HG03039 (cell line): ENCODE measurements around the gene TFRC.
"Not testable (repeated sequence)": the region's sequence is repeated elsewhere in the genome, so short reads cannot be mapped to it uniquely, and the experiment has no call there.

Experiments
- ATAC-seq: cut with Tn5 transposase; IDR thresholded peaks from one replicate; pipeline ENCODE4 v1.9.1; 2021; ENCODE audit warnings: mild to moderate bottlenecking, moderate library complexity; ENCODE audit not compliant: unreplicated experiment

The TFRC gene

DNA sequence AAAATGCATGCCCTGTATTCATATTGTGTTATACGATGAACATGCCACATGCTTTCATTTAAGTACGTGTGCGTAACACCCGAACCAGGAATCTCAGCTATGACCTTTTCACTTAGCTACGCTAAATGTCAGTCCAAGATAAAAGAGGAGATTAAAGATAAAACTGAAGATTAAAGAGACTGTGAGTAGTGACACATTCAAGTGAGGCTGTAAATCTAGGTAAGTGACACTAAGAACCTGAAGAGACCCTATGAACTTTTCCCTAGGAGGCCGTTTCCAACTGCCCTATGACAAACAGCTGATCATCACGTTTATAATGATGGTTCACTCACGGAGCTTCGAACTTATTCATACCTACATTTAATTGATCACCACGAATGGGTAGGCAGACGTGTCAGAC, 32.2 kb downstream of the TFRC start:
- no peak for ATAC-seq

- ATAC-seq: no peak
Observed at GRCh38 chr3:196048922-196049598, 32.8 kb downstream of the TFRC start.

DNA sequence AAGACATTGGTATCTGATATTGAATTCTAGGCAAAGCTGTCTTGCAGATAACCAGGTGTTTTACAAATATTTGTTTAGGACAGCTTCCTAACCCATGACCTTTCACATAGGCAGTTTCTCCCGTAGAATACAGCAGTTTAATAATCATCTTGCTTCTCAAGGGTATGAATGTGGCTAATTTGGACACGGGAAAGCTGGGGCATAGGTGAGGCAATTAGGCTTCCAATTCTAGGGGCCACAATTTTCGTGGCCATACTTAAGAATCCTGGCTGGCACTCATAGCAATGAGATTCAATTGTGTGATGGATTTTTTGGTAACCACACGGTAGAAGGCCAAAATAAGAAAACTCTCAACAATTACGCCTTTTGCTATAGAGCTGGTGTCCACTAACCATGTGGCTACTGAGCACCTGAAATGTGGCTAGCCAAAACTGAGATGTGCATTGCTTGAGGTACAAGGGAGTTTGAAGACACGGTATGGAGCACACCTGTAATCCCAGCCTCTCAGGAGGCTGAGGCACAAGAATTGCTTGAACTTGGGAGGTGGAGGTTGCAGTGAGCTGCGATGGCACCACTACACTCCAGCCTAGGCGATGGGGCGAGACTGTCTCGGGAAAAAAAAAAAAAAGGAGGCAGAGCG, 34.4 kb downstream of the TFRC start:
- ATAC-seq: no peak

DNA sequence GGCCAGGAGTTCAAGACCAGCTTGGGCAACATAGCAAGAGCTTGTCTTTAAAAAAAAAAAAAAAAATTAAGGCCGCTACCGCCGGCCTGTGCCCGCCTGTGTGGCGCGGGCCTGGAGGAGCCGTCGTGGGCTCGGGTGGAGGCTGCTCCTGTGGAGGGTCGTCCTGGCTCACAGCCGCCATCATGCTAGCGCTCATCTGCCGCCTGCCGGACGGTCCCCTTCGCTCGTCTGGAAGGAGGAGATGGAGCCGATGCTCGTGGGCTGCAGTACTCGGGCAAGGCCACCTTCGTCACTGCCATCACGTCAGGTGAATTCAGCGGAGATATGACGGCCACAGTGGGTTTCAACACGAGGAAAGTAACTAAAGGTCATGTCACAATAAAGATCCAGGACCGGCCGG, 37.4 kb downstream of the TFRC start:
- ATAC-seq: no peak

DNA sequence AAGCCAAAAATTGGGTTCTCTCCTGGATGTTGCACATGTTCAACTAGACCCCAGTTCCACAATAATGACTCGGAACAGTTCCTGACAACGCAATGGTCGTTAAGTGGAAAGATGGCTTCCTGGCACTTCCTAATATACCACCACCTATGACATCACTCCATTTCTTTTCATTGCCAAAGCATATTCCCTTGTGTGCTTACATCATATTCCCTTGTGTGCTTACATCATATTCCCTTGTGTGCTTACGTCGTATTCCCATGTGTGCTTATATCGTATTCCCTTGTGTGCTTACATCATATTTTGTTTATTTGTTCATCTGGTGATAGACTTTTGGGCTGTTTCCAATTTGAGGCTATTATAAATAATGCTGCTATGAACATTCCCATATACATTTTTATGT, 39.2 kb downstream of the TFRC start:
- ATAC-seq: no peak

GRCh38 chr3:196039359-196039758, 42.5 kb downstream of the TFRC start:
- no peak for ATAC-seq

DNA sequence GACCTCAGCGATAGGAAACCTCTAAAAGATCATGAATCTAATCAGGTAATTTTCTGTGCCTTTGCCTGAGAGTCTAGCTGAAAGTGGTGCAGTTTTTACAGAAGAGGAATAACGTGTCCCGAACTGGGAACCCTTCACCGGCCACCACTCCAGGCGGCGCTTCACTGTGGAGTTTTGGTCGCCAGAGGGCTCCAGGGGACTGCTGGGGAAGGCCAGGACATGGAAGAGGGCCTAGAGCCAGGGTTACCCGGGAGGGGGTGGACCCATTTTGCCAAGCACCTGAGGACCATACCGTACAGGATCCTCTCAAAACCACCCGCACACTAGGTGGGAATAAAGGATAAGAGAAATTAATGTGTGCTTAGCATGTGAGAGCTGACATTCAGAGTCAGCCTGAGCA, 55.8 kb downstream of the TFRC start:
- ATAC-seq: not testable (repeated sequence)

GRCh38 chr3:196024968-196025367, 56.9 kb downstream of the TFRC start:
- ATAC-seq: no peak

- no peak for ATAC-seq
Observed at GRCh38 chr3:196023947-196024346, 57.9 kb downstream of the TFRC start.

DNA sequence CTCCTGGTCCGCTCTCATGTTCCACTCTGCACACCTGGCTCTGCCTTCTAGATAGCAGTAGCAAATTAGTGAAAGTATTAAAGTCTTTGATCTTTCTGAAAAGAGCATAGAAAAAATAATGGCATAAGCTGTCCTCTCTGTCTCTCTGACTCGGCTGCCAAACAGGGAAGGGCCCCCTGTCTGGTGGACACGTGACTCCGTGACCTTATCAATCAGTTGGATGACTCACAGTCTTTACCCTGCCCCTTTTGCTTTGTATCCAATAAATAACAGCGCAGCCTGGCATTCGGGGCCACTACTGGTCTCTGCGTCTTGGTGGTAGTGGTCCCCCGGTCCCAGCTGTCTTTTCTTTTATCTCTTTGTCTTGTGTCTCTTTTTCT, 59.4 kb downstream of the TFRC start:
- not testable (repeated sequence) for ATAC-seq

- ATAC-seq: no peak
Observed at GRCh38 chr3:196020373-196020772, 61.5 kb downstream of the TFRC start.

DNA sequence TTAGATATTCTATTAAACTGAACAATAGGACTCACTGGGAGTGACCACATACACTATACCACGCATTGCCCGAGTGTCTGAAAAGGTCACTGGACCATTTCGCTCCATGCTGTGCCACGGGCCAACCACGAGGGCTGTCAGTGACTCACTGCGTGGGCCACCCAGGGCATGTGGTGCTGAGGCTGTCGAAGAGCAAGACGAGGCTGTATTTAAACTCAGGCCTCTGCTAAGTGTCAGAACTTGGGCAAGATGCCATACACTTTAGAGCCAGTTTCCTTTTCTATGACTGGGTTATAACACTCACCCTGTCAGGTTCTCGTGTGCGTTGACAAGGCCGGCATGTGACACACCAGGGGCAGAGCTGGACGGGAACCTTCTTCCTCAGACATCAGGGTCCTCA, 62.3 kb downstream of the TFRC start:
- not testable (repeated sequence) for ATAC-seq

- ATAC-seq: not testable (repeated sequence)
Observed at GRCh38 chr3:196018159-196018558, 63.7 kb downstream of the TFRC start.

GRCh38 chr3:196016485-196016884, 65.4 kb downstream of the TFRC start:
- ATAC-seq: no peak

DNA sequence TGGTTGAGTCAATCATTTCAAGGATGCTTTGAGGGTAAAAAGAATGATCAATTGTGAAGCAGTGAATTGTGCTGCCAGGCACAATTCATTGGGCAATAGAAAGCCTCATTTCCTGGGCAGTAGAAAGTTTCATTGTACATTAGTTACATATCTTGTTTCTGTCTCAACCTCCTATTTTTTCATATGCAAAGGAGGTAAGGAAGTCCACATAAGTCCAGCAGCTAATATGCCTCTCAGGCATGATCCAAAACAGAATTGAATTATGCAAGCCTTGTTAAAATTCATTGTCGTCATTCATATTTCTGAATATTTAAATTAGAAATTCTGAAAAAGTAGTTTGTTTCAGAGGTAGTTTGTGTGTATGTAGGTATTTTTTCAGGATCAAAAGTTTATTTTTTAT, 65.8 kb downstream of the TFRC start:
- no peak for ATAC-seq

GRCh38 chr3:196013587-196014487, 68.1 kb downstream of the TFRC start:
- no peak for ATAC-seq

DNA sequence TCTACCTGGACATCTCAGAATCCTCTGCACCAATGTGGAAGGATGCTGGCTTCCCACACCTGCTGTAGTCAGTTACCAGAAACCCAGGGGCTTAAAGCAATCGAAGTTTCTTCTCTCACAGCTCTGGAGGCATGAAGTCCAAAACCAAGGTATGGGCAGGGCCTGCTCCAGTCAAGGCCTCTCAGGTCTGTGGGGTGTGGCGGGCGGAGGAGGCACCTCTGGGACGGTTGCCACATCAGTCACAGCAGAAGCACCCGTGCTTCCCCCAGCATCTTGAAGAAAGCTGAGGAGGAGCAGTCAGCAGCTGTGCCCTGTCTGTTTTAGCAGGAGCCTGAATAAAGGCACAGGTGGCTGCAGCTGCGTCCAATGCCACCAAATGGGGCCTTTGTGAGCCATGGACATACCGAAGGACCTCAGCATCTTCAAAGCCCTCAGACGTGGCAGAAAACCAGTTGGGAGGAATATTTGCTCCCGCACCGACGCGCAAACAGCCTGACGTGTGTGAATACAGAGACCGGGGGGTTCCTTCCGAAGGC, 68.9 kb downstream of the TFRC start:
- ATAC-seq: no peak

GRCh38 chr3:196012481-196012880, 69.4 kb downstream of the TFRC start:
- ATAC-seq: no peak

GRCh38 chr3:196009456-196009855, 72.4 kb downstream of the TFRC start:
- ATAC-seq: no peak

GRCh38 chr3:196008929-196009328, 73.0 kb downstream of the TFRC start:
- no peak for ATAC-seq

DNA sequence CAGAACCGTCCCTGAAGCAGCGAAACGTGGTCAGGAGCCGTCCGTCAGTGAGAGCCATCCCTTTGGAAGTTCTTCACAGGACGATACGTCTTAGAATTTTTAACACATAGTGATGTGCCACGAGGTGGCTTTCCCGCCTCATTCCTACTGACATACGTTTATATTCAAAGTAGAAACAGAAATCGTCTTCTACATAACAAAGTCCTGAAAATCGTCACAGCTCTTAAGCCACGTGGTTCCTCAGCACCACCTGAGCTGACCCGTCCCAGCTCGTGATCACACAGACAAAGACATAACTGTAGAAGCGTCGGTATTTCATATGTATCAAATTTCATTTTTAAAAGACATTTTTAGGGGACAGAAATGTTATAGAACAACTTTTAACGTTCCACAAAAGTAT, 73.5 kb downstream of the TFRC start:
- no peak for ATAC-seq
